Mesendoderm (in vitro differentiated cells): ENCODE measurements around the gene CFL1.

Source experiments
- DNase-seq: peaks from one replicate; pipeline ENCODE4 v3.0.0; 2013
- H2AK5ac ChIP-seq: 2 replicates; pipeline ENCODE4 v1.6.1; 2013; ENCODE audit warnings: low read length, inconsistent platforms
- H2BK120ac ChIP-seq: 2 replicates; pipeline ENCODE4 v1.6.1; 2013; ENCODE audit warnings: low read depth, mild to moderate bottlenecking, low read length, moderate library complexity, mixed read lengths
- H2BK15ac ChIP-seq: replicated peaks from 2 replicates; pipeline ENCODE4 v1.6.1; 2013; ENCODE audit warnings: low read depth, mild to moderate bottlenecking, moderate library complexity
- H2BK5ac ChIP-seq: 2 replicates; pipeline ENCODE4 v1.6.1; 2013; ENCODE audit warnings: low read length, inconsistent platforms
- H3K18ac ChIP-seq: 2 replicates; pipeline ENCODE4 v1.6.1; 2013; ENCODE audit warnings: mild to moderate bottlenecking, low read length, mixed read lengths
- H3K23ac ChIP-seq: one replicate; pipeline ENCODE4 v1.6.1; 2013; ENCODE audit warnings: low read length
- H3K27ac ChIP-seq: 2 replicates; pipeline ENCODE4 v1.5.1; 2013; ENCODE audit warnings: low read depth, mild to moderate bottlenecking, inconsistent platforms, low read length, moderate library complexity
- H3K27me3 ChIP-seq: 2 replicates; pipeline ENCODE4 v1.6.1; 2013; ENCODE audit warnings: low read length, control low read depth, mild to moderate bottlenecking, inconsistent platforms; ENCODE audit not compliant: insufficient read depth, poor library complexity
- H3K36me3 ChIP-seq: 2 replicates; pipeline ENCODE4 v1.6.1; 2013; ENCODE audit warnings: low read length, inconsistent platforms; ENCODE audit not compliant: control insufficient read depth, insufficient read depth
- H3K4ac ChIP-seq: one replicate; pipeline ENCODE4 v1.6.1; 2013; ENCODE audit warnings: low read depth, mild to moderate bottlenecking, low read length, moderate library complexity
- H3K4me1 ChIP-seq: 2 replicates; pipeline ENCODE4 v1.6.1; 2013; ENCODE audit warnings: low read depth, low read length, inconsistent platforms; ENCODE audit not compliant: control insufficient read depth
- H3K4me2 ChIP-seq: 2 replicates; pipeline ENCODE4 v1.6.1; 2013; ENCODE audit warnings: low read length
- H3K4me3 ChIP-seq: 2 replicates; pipeline ENCODE4 v1.5.1; 2013; ENCODE audit warnings: mild to moderate bottlenecking, low read length
- H3K56ac ChIP-seq: one replicate; pipeline ENCODE4 v1.6.1; 2013; ENCODE audit warnings: low read length
- H3K79me1 ChIP-seq: 2 replicates; pipeline ENCODE4 v1.6.1; 2013; ENCODE audit warnings: low read length, inconsistent platforms
- H3K79me2 ChIP-seq: 2 replicates; pipeline ENCODE4 v1.6.1; 2013; ENCODE audit warnings: mild to moderate bottlenecking, low read length; ENCODE audit not compliant: control insufficient read depth, insufficient read depth
- H3K9ac ChIP-seq: 2 replicates; pipeline ENCODE4 v1.6.1; 2013; ENCODE audit warnings: low read length, inconsistent platforms
- H4K5ac ChIP-seq: one replicate; pipeline ENCODE4 v1.6.1; 2013; ENCODE audit warnings: low read length
- H4K8ac ChIP-seq: one replicate; pipeline ENCODE4 v1.6.1; 2013; ENCODE audit warnings: low read depth, mild to moderate bottlenecking, control low read depth, low read length, moderate library complexity
- WGBS: extraction: QIAGEN DNeasy Blood & Tissue Kit; methylation state at CpG from one replicate; pipeline ENCODE4 v1.1.7; 2013; ENCODE audit warnings: low lambda C conversion rate, missing lambda C conversion rate; ENCODE audit not compliant: insufficient coverage; ENCODE audit errors: extremely low coverage; 5-methylcytosine and 5-hydroxymethylcytosine counted together

The CFL1 gene

GRCh38 chr11:65868076-65868667 lies 10.2 kb upstream of the CFL1 start:
- H2BK5ac ChIP-seq: no peak overlapping the region
- H3K18ac ChIP-seq: no peak overlapping the region
- peak overlapping the region; percentile 10 for H3K9ac ChIP-seq
- H3K4me3 ChIP-seq: peak overlapping the region; percentile 0
- no CpG with 5 or more reads among the region's 19 CpGs for WGBS
- H3K27me3 ChIP-seq: no peaks in the 10 kb centered on the region
- no peaks in the 10 kb centered on the region for H3K79me2 ChIP-seq
- DNase-seq: peak; percentile 84
- H3K27ac ChIP-seq: no peak overlapping the region
- H3K56ac ChIP-seq: peak overlapping the region; percentile 2
- H2BK15ac ChIP-seq: no peak overlapping the region
- H4K8ac ChIP-seq: no peak overlapping the region
- H3K4me1 ChIP-seq: no peaks in the 10 kb centered on the region
- no peak overlapping the region for H2AK5ac ChIP-seq
- peaks cover 1% of the 10 kb centered on the region for H3K79me1 ChIP-seq
- H3K4me2 ChIP-seq: peak overlapping the region; percentile 67
- H2BK120ac ChIP-seq: no peak overlapping the region
- no peak overlapping the region for H4K5ac ChIP-seq
- H3K4ac ChIP-seq: no peak overlapping the region
- H3K23ac ChIP-seq: no peak overlapping the region
- peaks cover 10% of the 10 kb centered on the region for H3K36me3 ChIP-seq

GRCh38 chr11:65867284-65868071 lies 9.5 kb upstream of the CFL1 start:
- Histone ChIP-seq H2BK15ac (no peak overlapping the region), H3K36me3 (peaks cover 10% of the 10 kb centered on the region), H3K4me1 (no peaks in the 10 kb centered on the region), H3K4me2 (peak overlapping the region; percentile 67), H3K27ac (peak overlapping the region; percentile 14), H3K9ac (peak overlapping the region; percentile 10), H3K79me2 (no peaks in the 10 kb centered on the region), H3K18ac (no peak overlapping the region), H2AK5ac (no peak overlapping the region), H3K4ac (no peak overlapping the region), H3K23ac (no peak overlapping the region), H3K56ac (peak overlapping the region; percentile 15), H4K8ac (no peak overlapping the region), H4K5ac (no peak overlapping the region), H3K27me3 (no peaks in the 10 kb centered on the region), H3K4me3 (peak overlapping the region; percentile 0), H3K79me1 (peaks cover 4% of the 10 kb centered on the region), H2BK120ac (no peak overlapping the region), H2BK5ac (no peak overlapping the region)
- WGBS: no CpG with 5 or more reads among the region's 29 CpGs
- peak; percentile 62 for DNase-seq

- no CpG with 5 or more reads among the region's 21 CpGs for WGBS
- no peak overlapping the region for H3K9ac ChIP-seq
- H3K4me1 ChIP-seq: no peaks in the 10 kb centered on the region
- H3K79me2 ChIP-seq: peaks cover 2% of the 10 kb centered on the region
- no peak overlapping the region for H4K8ac ChIP-seq
- no peak for DNase-seq
- H2BK5ac ChIP-seq: no peak overlapping the region
- H2AK5ac ChIP-seq: no peak overlapping the region
- peak overlapping the region; percentile 15 for H3K56ac ChIP-seq
- H3K4me2 ChIP-seq: no peak overlapping the region
- H2BK120ac ChIP-seq: no peak overlapping the region
- H3K27me3 ChIP-seq: no peaks in the 10 kb centered on the region
- peak overlapping the region; percentile 14 for H3K27ac ChIP-seq
- no peak overlapping the region for H3K4ac ChIP-seq
- no peak overlapping the region for H3K4me3 ChIP-seq
- no peak overlapping the region for H3K18ac ChIP-seq
- no peak overlapping the region for H4K5ac ChIP-seq
- no peak overlapping the region for H2BK15ac ChIP-seq
- peaks cover 10% of the 10 kb centered on the region for H3K36me3 ChIP-seq
- H3K23ac ChIP-seq: no peak overlapping the region
- peaks cover 8% of the 10 kb centered on the region for H3K79me1 ChIP-seq
Observed at GRCh38 chr11:65866509-65867283, 8.7 kb upstream of the CFL1 start.

GRCh38 chr11:65865550-65866172 lies 7.7 kb upstream of the CFL1 start:
- no peak overlapping the region for H2BK15ac ChIP-seq
- no peak overlapping the region for H2BK5ac ChIP-seq
- H3K23ac ChIP-seq: no peak overlapping the region
- H3K4me1 ChIP-seq: no peaks in the 10 kb centered on the region
- no peaks in the 10 kb centered on the region for H3K27me3 ChIP-seq
- H3K4me3 ChIP-seq: no peak overlapping the region
- no peak overlapping the region for H2AK5ac ChIP-seq
- no peak overlapping the region for H4K5ac ChIP-seq
- H3K79me1 ChIP-seq: peaks cover 16% of the 10 kb centered on the region
- no peak overlapping the region for H3K4ac ChIP-seq
- no peak overlapping the region for H3K4me2 ChIP-seq
- H3K27ac ChIP-seq: no peak overlapping the region
- H3K18ac ChIP-seq: no peak overlapping the region
- no peak overlapping the region for H3K9ac ChIP-seq
- no CpG with 5 or more reads among the region's 9 CpGs for WGBS
- H4K8ac ChIP-seq: no peak overlapping the region
- no peak overlapping the region for H3K56ac ChIP-seq
- no peak overlapping the region for H2BK120ac ChIP-seq
- DNase-seq: no peak
- H3K79me2 ChIP-seq: peaks cover 9% of the 10 kb centered on the region
- peaks cover 10% of the 10 kb centered on the region for H3K36me3 ChIP-seq

GRCh38 chr11:65864706-65865471 lies 6.9 kb upstream of the CFL1 start:
- no peak overlapping the region for H3K56ac ChIP-seq
- H3K18ac ChIP-seq: no peak overlapping the region
- H2BK120ac ChIP-seq: no peak overlapping the region
- H3K9ac ChIP-seq: no peak overlapping the region
- no peak overlapping the region for H2BK15ac ChIP-seq
- H3K4ac ChIP-seq: no peak overlapping the region
- H3K36me3 ChIP-seq: peaks cover 10% of the 10 kb centered on the region
- no peak overlapping the region for H3K4me2 ChIP-seq
- no peak overlapping the region for H3K27ac ChIP-seq
- no peak overlapping the region for H3K4me3 ChIP-seq
- no peak overlapping the region for H2BK5ac ChIP-seq
- H2AK5ac ChIP-seq: no peak overlapping the region
- H3K27me3 ChIP-seq: no peaks in the 10 kb centered on the region
- no peak overlapping the region for H4K8ac ChIP-seq
- no peaks in the 10 kb centered on the region for H3K4me1 ChIP-seq
- peaks cover 16% of the 10 kb centered on the region for H3K79me1 ChIP-seq
- no peak overlapping the region for H4K5ac ChIP-seq
- no peak overlapping the region for H3K23ac ChIP-seq
- DNase-seq: no peak
- H3K79me2 ChIP-seq: peaks cover 9% of the 10 kb centered on the region
- no CpG with 5 or more reads among the region's 18 CpGs for WGBS
